Cardiac septum (tissue), 1 donor: ENCODE data around the gene GNRHR. TPM values are rescaled to one million over a fixed set of nuclear protein-coding genes. Genes with fewer than 3 reads are reported as not detected.
"Not testable (repeated sequence)": the region's sequence is repeated elsewhere in the genome, so short reads cannot be mapped to it uniquely, and the experiment has no call there.

ENCODE experiments used
- DNase-seq: peaks from one replicate; pipeline ENCODE4 v3.0.0-alpha.2; 2020; ENCODE audit warnings: low spot score
- intact Hi-C: fragments of 100-400 bp; cut with DNase I; formaldehyde crosslinking; loops from one replicate; pipeline ENCODE4 v1.14.0; 2022
- long read RNA-seq: library from polyadenylated mRNA; unstranded; transcript quantifications from one replicate; pipeline ENCODE4 v2.0.0, GENCODE V29; 2021
- total RNA-seq: library from RNA; stranded (reverse); fragmentation: NEBNext Ultra II Directional; extraction: Animal tissue kit (Norgen Biotek cat#: 25700); gene quantifications from one replicate; pipeline ENCODE4 v1.2.1, GENCODE V29; 2021
- donor health status: DM: no; HTN: no; CAD: no.

GNRHR gene, protein sequence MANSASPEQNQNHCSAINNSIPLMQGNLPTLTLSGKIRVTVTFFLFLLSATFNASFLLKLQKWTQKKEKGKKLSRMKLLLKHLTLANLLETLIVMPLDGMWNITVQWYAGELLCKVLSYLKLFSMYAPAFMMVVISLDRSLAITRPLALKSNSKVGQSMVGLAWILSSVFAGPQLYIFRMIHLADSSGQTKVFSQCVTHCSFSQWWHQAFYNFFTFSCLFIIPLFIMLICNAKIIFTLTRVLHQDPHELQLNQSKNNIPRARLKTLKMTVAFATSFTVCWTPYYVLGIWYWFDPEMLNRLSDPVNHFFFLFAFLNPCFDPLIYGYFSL
- not detected for total RNA-seq
- long read RNA-seq, partial matches to known transcripts, result 0 of 1 reads
- long read RNA-seq, other reads (novel, unspliced or antisense), result 1 of 1 reads

DNA sequence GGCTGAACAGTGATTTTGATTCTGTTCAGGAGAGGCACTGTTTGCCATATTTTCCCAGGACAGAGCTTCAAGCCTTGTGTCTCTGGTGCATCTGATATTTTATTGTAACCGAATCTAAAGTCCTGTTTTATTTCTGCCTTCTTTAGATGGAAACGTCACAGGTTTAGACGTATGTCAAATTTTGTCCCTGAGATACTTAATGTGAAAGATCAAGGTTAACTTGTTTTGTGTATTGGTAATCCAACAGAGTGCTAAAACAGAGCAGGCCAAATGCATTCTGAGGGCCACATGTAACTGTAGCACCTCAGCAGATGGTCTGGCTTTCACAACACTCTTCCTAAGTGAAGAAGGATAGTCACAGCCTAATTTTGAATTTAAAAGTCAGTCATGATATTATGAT lies at the start of gene GNRHR:
Gene GNRHR, minus strand, starts transcription at position 101 of the 400 bp plus-strand sequence. Its CDS starts 53 bp downstream, at position 48.
- intact Hi-C loops, result no loop called here
- no peak for DNase-seq

DNA sequence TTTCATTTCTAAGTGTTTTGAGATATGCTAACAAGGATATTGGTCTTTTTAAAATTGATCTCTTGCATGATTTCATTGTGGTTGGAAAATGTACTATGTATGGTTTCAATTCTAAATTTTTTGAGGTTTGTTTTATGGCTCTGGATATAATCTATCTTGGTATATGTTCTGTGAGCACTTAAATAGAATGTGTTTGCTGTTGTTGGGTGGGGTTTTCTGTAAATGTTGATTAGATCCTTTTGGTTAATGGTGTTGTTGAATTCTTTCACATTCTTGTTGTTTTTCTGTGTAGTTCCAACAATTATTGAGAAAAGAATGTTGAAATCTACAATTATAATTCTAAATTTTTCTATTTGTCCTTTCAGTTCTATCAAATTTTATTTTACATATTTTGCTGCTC lies 42.6 kb upstream of the GNRHR start:
- DNase-seq, result no peak
- intact Hi-C loops, result no loop called here

DNA sequence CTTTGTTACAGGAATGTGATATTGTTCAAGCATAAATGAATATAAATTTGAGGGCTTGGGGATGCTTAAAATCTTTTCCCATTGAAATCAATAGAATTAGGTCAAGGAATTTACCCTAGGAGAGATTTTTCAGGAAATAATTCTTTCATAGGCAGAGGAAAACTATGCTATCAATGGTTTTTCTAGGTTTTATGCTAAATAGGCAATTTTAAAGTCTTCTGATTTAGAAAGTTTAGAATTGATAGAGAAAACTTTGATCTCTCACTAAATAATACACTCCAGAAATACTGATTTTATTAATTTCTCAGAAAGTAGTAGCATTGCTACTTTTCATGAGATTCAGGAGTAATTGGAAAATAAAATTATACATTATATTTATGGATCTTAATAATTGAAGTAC lies 36.5 kb upstream of the GNRHR start:
- intact Hi-C loops, result no loop called here
- no peak for DNase-seq

DNA sequence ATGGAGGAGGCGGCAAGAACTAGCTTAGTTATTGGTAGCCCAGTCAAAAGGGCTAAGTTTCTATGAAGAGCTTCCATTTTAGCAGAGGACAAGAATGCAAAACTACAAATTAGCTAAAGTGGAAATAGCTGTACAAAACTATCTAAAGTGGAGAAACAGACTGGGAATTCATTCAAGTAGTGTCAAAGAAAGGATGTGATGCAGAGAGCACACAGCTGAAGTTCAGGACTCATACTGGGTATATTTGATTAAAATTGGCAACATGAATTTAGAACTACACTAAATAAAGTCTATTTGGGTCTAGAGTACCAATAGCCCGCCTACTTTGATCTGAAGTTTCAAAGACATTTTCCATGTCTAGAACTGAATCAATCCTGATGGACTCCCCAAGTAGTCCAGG lies 33.1 kb upstream of the GNRHR start:
- DNase-seq, result no peak
- intact Hi-C loops, result no loop called here

DNA sequence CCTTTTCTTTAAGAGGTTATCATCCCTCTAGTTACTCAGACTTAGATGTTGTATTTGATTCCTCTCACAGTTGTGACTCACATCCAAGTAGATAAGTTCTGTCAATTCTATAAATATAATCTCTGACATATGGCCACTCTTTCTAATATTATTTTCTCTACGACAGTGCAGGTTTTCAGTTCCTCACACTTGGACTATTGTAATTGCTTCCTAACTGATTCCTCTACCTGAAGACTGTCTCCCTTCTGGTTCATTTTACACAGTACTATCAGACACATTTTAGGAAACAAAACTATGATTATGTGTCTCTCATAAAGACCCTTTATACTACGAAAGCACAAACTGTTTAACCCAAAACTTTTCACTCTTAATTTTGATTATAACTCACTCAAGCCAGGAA lies 31.3 kb upstream of the GNRHR start:
- no peak for DNase-seq
- intact Hi-C loops, result no loop called here

DNA sequence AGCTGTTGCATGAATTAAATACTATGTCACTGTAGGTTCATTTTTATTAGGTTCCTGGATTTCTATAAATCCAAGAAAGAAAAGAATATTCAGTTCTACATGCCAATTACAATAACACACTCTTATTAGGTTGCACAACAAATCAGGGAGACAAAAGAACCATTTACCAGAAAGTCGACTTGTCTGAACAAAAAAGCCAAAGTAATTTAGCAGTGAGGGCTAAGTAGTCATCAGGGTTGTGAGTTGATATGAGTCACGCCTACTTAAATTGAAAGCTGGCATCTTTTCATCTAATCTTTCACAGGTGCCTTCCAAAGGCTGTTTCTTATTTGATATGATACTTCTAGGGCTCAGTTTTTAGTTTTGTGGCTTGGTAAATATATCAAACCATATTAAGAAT lies 25.4 kb upstream of the GNRHR start:
- intact Hi-C loops, result no loop called here
- DNase-seq, result no peak

DNA sequence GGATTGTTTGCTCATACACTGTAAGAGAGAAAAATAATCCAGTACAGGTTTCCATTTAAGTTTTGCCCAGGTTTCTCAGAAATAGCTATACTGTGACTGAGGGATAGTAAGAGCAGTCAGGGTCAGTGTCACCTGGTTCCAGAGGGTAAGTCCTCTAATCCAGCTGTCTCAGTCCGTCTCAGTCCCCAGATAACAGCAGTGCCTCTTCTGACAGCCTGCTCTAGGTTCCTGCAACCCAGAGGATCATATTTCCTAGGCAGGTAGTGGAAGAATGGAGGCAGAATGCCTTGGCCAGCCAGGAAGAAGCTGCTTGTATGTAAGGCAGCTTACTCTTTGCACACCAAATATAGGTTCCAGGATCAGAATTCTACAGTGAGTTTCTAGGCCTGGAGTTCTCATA lies 22.6 kb upstream of the GNRHR start:
- intact Hi-C loops, result no loop called here
- no peak for DNase-seq

DNA sequence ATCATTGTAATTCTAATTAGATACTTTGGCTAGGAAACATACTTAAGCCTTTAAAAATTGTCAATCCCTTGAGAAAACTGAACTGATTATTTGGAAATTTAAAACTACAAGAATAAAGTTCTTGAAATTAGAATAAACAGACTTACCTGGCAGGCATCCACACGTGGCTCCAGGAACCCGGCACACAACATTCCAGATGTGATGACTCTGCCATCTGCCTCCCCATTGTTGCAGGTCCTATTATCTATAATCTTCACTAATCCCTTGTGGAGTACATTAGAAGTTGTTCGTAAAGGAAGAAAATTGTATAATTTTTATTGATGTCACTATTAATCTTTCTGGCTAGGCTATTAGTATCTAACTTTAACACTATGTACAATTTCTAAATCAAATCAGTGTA lies 16.2 kb upstream of the GNRHR start:
- intact Hi-C loops, result no loop called here

DNA sequence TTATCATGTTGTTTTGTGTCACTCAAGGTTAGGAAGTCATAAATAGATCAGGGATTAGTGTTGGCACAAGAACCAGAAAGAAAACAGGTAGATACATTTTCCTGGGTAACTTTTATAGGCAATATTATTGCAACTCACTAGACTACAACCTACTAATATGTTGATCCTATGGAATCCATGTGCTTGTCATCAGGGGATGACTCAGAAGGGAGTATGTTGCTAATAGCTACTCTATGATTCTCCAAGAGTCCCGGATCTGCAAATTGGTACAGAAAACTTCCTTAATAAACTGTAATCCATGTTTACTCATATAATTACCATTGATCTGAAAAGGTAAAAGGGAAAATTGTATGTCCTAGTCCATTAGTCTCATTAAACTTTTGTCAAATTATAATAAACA lies 11.7 kb upstream of the GNRHR start:
- DNase-seq, result no peak
- intact Hi-C loops, result no loop called here

More for the DNA sequence above, 16.2 kb upstream of the GNRHR start:
- DNase-seq, result no peak

DNA sequence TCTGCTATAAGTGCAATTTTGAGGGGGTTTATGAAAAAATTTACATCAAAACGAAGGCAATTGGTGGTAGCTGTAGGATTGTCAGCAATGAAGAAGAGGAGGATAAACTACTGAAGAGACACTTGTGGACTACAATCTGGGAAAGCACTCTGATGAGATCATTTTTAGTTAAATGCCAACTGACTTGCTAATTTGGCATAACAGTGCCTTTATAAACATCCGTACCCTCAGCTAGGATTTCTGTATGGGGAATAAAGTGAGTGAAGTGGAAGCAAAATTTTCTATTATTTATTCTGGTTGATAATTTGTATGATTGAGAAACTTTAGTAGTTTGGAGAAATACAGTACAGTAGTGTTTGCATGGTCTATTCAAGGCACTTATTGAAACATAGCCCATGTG lies 11.2 kb upstream of the GNRHR start:
- no peak for DNase-seq
- intact Hi-C loops, result no loop called here

DNA sequence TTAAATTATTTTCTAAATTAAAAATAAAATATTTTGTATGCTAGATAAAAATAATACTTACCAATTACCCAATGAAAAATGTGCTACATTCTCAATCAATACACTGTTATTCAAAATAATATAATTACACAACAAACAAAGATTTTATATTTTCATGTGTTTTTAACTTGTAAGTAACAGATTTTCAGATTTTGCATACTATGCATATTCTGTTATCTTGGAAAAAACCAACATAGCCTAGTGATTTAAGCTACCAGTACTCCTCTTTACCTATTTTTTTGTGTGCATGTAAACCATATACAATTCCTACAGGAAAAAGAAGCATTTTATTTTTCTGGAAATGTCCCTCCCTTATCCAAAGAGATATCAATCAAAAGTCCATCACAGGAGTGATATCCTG lies 10.0 kb upstream of the GNRHR start:
- no peak for DNase-seq
- intact Hi-C loops, result no loop called here

DNA sequence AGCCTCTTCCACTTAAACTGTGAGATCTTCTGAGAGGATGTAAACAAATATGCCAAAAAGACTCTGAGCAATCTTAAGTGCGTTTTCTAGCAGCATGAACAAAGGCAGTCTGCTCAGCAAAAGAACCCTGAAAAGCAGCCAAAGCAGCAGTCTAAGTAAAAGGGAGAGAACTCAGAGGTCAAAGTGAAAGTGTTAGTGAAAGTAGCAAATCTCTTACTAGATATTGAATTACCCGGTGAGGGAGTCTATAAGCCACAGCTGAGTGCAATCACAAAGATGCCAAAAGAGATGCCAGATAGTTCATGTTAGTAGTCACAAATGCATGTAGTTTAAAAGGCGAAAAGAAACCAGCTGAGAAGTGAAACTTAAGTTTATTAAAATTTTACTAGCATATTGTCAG lies 7.9 kb upstream of the GNRHR start:
- no peak for DNase-seq
- intact Hi-C loops, result no loop called here

DNA sequence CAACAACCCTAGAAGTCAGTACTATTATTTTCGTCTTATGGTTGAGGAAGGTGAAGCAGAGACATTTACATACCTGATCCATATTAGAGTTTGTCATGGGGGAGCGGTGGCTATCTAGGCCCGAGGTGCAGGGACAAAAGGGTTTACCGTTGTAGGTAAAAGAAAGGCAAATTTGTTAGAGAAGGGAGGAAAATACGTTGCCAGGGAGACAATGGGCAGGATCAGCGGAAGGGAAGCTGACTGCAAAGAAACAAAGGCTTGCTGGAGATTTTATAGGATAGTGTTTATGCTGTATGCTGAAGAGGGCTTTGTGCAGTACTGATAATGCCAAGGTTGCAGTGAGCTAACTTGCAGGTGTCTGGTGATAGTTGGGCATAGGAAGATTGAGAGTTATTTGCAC lies 2.8 kb upstream of the GNRHR start:
- DNase-seq, intact Hi-C loops: not testable (repeated sequence)

DNA sequence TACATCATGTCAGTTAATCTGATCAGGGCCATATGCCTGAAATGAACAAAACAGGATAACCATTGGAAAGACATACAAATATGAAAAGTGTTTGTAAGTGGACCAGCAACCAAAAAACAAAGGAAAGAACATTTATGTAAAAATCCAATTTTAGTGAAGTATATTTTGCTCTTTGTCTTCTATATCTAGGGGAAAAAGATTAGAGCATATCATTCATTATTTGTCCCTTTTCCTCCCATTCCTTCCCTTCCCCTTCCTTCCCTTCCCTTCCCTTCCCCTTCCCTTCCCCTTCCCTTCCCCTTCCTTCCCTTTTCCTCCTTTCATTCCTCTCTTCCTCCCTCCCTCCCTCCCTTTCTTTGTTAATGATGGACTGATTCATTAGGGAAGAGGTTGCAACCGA lies 1.8 kb upstream of the GNRHR start:
- intact Hi-C loops, result no loop called here

DNA sequence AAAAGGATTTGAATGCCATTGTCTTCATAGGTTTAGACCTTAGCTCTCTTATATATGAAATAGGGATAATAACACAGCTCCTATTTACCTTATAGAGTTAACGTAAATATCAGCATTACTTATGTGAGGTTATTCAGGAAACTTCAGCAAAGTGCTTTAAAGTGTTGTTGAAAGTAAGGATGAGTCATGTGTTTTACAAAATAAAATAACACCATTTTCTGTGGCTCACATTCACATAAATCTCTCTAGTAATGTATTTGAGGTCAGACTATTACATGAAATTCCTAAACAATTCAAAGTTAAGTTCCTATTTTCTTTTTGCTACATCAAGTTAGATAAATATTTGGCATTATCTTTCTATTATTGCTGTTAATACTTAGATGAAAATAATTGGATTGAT lies 2.9 kb downstream of the GNRHR start:
- no peak for DNase-seq
- intact Hi-C loops, result no loop called here

More for the DNA sequence above, 1.8 kb upstream of the GNRHR start:
- DNase-seq, result no peak

DNA sequence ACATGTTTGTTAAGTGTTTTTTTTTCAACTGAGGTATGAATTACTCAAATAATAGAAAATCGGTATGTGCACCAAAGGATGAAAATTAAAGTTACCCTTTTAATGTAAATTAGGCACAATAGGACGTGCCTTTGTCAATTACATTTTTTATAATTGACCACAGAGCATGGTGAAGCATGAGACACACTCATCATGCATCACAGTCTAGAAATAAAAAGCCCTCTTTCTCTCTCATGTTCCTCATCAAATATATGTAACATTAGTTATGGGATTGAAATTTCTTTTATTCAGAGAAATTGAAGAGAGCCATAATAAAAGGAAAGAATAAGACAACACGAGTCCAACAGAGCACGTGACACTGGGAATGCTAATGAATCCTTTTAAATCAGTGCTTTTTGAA lies 3.5 kb downstream of the GNRHR start:
- intact Hi-C loops, result no loop called here
- no peak for DNase-seq

DNA sequence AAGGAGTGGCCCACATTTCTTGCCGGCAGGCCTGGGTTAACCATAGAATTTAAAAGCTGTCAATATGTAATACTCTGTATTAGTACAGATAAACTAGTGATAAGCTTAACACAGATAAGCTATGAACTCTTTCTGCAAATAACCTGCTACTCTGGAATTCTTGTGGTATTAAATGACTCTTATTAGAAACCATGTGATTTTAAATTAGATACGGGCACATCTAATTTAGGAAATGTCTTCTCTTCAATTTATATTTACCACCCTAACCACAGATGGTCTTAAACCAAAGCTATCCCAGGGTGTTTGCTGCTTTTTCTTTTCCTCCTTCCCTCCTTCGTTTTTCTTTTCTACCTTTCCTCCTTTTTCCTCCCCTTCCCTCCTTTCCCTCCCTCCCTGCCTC lies 4.9 kb downstream of the GNRHR start:
- intact Hi-C loops, result loop anchor here (5.0 kb wide), 1 partner anchor 428 kb away; no protein-coding TSS in a partner anchor

DNA sequence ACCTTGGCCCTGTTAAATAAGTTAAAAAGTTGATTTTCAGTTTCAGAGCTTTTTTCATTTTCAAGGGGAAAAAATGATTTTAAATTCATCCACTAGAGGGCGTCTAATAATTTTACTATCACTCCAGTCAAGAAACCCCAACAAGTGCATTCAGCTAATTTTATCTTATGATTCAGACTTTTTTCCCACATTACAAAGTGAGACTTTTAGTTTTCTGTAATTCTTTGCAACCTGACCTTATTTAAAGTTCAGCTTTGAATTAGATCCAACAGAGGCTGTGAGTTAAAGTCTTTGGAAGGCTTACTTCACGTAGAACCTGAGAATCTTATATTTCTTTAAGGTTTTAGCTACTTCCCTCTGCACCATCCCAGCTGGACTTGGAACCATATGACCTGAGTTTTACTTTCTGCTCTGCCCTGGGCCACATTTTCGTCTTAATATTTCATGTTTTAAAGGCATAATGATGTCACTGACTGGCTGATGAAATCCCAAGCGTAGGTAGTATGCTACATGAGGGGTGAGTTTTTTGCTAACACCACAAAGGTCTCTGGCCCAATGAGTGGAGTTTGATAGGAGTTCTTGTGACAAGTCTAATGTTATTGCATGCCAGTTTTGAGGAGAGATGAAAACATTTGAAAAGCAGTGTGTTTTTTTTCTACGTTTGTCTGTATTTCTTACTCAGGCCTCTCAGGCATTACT lies 7.2 kb downstream of the GNRHR start:
- DNase-seq, result no peak
- intact Hi-C loops, result loop anchor here (5.0 kb wide), 1 partner anchor 430 kb away; no protein-coding TSS in a partner anchor

More for the DNA sequence above, 4.9 kb downstream of the GNRHR start:
- no peak for DNase-seq

DNA sequence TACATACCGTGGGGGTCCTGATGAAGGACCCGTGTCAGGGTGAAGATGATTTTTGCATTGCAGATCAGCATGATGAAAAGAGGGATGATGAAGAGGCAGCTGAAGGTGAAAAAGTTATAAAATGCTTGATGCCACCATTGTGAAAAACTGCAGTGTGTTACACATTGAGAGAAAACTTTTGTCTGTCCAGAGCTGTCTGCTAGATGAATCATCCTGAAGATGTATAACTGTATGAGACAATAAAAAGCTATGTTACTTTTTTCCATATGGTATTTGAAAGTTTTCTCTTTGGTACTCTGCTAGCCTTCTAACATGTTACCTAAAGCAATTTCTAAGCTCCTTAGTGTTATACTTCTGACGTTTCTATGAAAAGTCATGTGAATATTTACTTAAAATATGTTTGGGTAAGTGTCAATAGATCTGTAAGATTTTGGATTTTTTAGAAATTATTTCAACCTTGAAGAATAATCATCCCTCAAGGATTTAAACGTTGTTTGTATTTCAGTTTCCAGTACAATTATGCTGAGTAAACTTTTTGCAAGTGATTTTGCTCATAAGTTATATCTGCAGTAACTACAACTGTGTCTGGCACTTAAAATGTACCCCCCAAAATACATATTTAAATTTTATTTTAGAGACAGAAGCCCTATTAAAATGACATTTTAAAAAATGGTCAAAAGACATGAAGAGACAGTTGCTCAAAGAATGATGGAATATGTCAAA lies 9.5 kb downstream of the GNRHR start:
- intact Hi-C loops, result loop anchor here (5.0 kb wide), 1 partner anchor 433 kb away; no protein-coding TSS in a partner anchor
- DNase-seq, result no peak

DNA sequence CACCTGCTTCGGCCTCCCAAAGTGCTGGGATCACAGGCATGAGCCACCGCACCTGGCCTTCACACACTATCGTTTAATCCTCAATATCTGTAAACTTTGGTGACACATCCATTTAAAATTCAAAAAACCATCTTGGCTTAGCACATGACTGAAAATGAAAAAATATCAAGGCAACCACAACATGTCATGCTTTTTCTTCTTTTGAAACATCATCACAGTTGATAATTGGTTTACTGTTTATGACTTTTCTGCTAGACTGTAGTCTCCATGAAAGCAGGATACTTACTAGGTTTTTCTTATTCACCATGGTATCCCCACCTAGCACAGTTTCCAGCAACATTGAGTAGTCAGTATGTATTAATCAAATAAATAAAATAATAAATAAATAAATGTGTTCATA lies 11.0 kb downstream of the GNRHR start:
- intact Hi-C loops, result no loop called here
- DNase-seq, result no peak
